K562 (cell line): ENCODE results near the gene PACRG. TPM values are rescaled to one million over a fixed set of nuclear protein-coding genes. Genes with fewer than 3 reads are reported as not detected.

Experiments used
- ATAC-seq: fragments of 200-7000 bp; cut with Tn5 transposase; 3 replicates; pipeline ENCODE4 v1.9.1; 2020; ENCODE audit warnings: moderate library complexity
- BruUV-seq: library from RNA; stranded (reverse); fragments of 400-500 nt; replicated peaks from 2 replicates; lab custom pipeline; 2021; lab: Mats Ljungman, UMichigan
- CTCF ChIA-PET: fragments of 300-600 bp; formaldehyde crosslinking; extraction: SDS; loops from one replicate; lab custom pipeline; 2021; ENCODE audit warnings: low intra/inter-chr PET ratio; lab: Yijun Ruan, JAX
- POLR2A ChIA-PET: fragments of 300-600, 350-650 bp; sonication (Branson Sonifier 250); formaldehyde crosslinking; extraction: SDS; loops from one replicate; lab custom pipeline; 2021; ENCODE audit warnings: antibody characterized with exemption, inconsistent platforms; lab: Yijun Ruan, JAX
- DNase-seq, 4 experiments: peaks; one replicate each; pipeline versions ENCODE4 v3.0.0 to v3.0.0-alpha.2; 2011 to 2018; ENCODE audit warnings: low spot score in 3 of 4, mixed read lengths in 3 of 4; ENCODE audit errors: extremely low read depth in 1 of 4
- FAIRE-seq: peaks from 2 replicates; lab custom pipeline; 2011; peaks lifted over from hg19 to GRCh38; lab: Jason Lieb, UNC
- H2AFZ ChIP-seq: 2 replicates; pipeline ENCODE4 v1.6.0; 2011; ENCODE audit warnings: low read depth, low read length, control low read depth, inconsistent platforms
- H3K27ac ChIP-seq: fragments of 200-600 bp; 3 replicates; pipeline ENCODE4 v1.8.0; 2011; ENCODE audit warnings: low read depth, mild to moderate bottlenecking, control low read depth, inconsistent platforms, low read length, moderate library complexity, mixed read lengths; ENCODE audit errors: extremely low read depth
- H3K27me3 ChIP-seq, 2 experiments: fragments of 300-600 bp in 1 of 2; 2 replicates in 1 of 2; 3 replicates in 1 of 2; pipeline versions ENCODE4 v1.6.0 to v1.8.0; 2011; ENCODE audit warnings: inconsistent platforms in 2 of 2, low read length in 2 of 2, mild to moderate bottlenecking in 1 of 2, mixed read lengths in 1 of 2, moderate library complexity in 1 of 2; ENCODE audit not compliant: control insufficient read depth in 2 of 2, insufficient read depth in 2 of 2
- H3K36me3 ChIP-seq: fragments of 300-600 bp; 3 replicates; pipeline ENCODE4 v1.8.0; 2011; ENCODE audit warnings: mild to moderate bottlenecking, low read length, inconsistent platforms; ENCODE audit not compliant: control insufficient read depth, insufficient read depth
- H3K4me1 ChIP-seq, 2 experiments: fragments of 200-600 bp in 1 of 2; replicated peaks in 1 of 2; 2 replicates in 1 of 2; 3 replicates in 1 of 2; pipeline versions ENCODE4 v1.5.1 to v1.8.0; 2011; ENCODE audit warnings: inconsistent platforms in 2 of 2, low read length in 2 of 2, mild to moderate bottlenecking in 1 of 2, mixed read lengths in 1 of 2, moderate library complexity in 1 of 2; ENCODE audit not compliant: control insufficient read depth in 2 of 2, insufficient read depth in 2 of 2
- H3K4me2 ChIP-seq: 2 replicates; pipeline ENCODE4 v1.6.1; 2011; ENCODE audit warnings: low read length, control low read depth, inconsistent platforms, mixed read lengths; ENCODE audit not compliant: insufficient read depth
- H3K4me3 ChIP-seq: fragments of 200-600 bp; sonication (generic), shearing (Covaris generic); 2 replicates; pipeline ENCODE4 v1.5.1; 2016; ENCODE audit warnings: control low read depth, inconsistent platforms
- H3K79me2 ChIP-seq: fragments of 200-600 bp; 3 replicates; pipeline ENCODE4 v1.8.0; 2011; ENCODE audit warnings: low read length, inconsistent platforms; ENCODE audit not compliant: control insufficient read depth, insufficient read depth
- H3K9ac ChIP-seq, 2 experiments: 2 replicates each; pipeline versions ENCODE4 v1.6.0 to v1.6.1; 2011; ENCODE audit warnings: low read depth in 2 of 2, low read length in 2 of 2, control low read depth in 1 of 2, inconsistent platforms in 1 of 2, mild to moderate bottlenecking in 1 of 2, mixed read lengths in 1 of 2; ENCODE audit not compliant: insufficient read depth in 1 of 2
- H3K9me1 ChIP-seq: one replicate; pipeline ENCODE4 v1.6.0; 2011; ENCODE audit warnings: inconsistent platforms, mild to moderate bottlenecking, low read length, moderate library complexity; ENCODE audit not compliant: control insufficient read depth, insufficient read depth
- H3K9me3 ChIP-seq: replicated peaks from 2 replicates; pipeline ENCODE4 v1.5.1; 2011; ENCODE audit warnings: low read depth, low read length, inconsistent platforms; ENCODE audit not compliant: control insufficient read depth, insufficient read depth
- H4K20me1 ChIP-seq: replicated peaks from 2 replicates; pipeline ENCODE4 v1.6.1; 2011; ENCODE audit warnings: low read length, inconsistent platforms, mixed read lengths; ENCODE audit not compliant: control insufficient read depth, insufficient read depth
- JUN ChIP-seq, 2 experiments: sonication (generic) in 1 of 2; formaldehyde crosslinking in 1 of 2; IDR thresholded peaks; 2 replicates each; pipeline versions ENCODE4 v1.6.1 to v1.8.0; 2012 to 2022; ENCODE audit warnings: borderline replicate concordance in 2 of 2, mild to moderate bottlenecking in 2 of 2, improper control_type of control experiment in 1 of 2, low read depth in 1 of 2, low read length in 1 of 2, missing genetic modification reagents in 1 of 2
- NRF1 ChIP-seq, 2 experiments: fragments of 450-650 bp; IDR thresholded peaks in 1 of 2; conservative IDR thresholded peaks in 1 of 2; 2 replicates each; pipeline ENCODE4 v1.6.1; 2014; ENCODE audit warnings: mild to moderate bottlenecking in 2 of 2
- RBM22 ChIP-seq: fragments of 200-400 bp; formaldehyde crosslinking; IDR thresholded peaks from 2 replicates; pipeline ENCODE4 v1.6.1; 2018; ENCODE audit warnings: low read length, low read depth; ENCODE audit not compliant: poor library complexity, severe bottlenecking
- SMAD1 ChIP-seq: fragments of 150-350 bp; IDR thresholded peaks from 2 replicates; pipeline ENCODE4 v1.6.1; 2014; ENCODE audit warnings: low read length, low read depth; ENCODE audit not compliant: partially characterized antibody
- ZNF23 ChIP-seq: fragments of 250-450 bp; sonication (Bioruptor Pico); IDR thresholded peaks from 2 replicates; pipeline ENCODE4 v1.4.0; 2020; ENCODE audit warnings: mild to moderate bottlenecking
- ZNF282 ChIP-seq: sonication (generic); formaldehyde crosslinking; IDR thresholded peaks from 2 replicates; pipeline ENCODE4 v1.8.1; 2023; ENCODE audit warnings: missing genetic modification reagents
- ZNF354B ChIP-seq: fragments of 250-450 bp; sonication (Bioruptor Pico); IDR thresholded peaks from 2 replicates; pipeline ENCODE4 v1.4.0; 2020
- WGBS: fragments of 100-300 bp; shearing (Covaris generic); methylation state at CpG from one replicate; pipeline ENCODE4 v1.1.6; 2016; ENCODE audit warnings: low coverage, mixed read lengths; ENCODE audit not compliant: insufficient coverage; ENCODE audit errors: missing lambda C conversion rate; 5-methylcytosine and 5-hydroxymethylcytosine counted together
- in situ Hi-C: fragments of 300-500 bp; cut with MboI; formaldehyde crosslinking; loops from 4 replicates; pipeline ENCODE4 v1.15.0; 2018; ENCODE audit warnings: inconsistent platforms, mixed read lengths
- intact Hi-C: fragments of 100-400 bp; cut with micrococcal nuclease; formaldehyde crosslinking; loops from 2 replicates; pipeline ENCODE4 v1.14.2; 2022
- polyA plus RNA-seq, 8 experiments: library from polyadenylated mRNA; depleted of rRNA in 4 of 8; stranded (reverse) in 5 of 8; unstranded in 3 of 8; fragments of >200 nt; fragmentation: Nextera tagmentation in 2 of 8; fragmentation: Illumina TruSeq in 1 of 8; extraction: Ambion mirVana in 2 of 8; extraction: Trizol in 1 of 8; gene quantifications; 2 replicates each; pipeline versions ENCODE4 v1.2.1 to v1.2.3, GENCODE V29; 2011 to 2014; ENCODE audit warnings: inconsistent platforms in 1 of 8, missing spikeins in 1 of 8
- total RNA-seq, 7 experiments: library from RNA; depleted of rRNA in 6 of 7; stranded (reverse); fragments of >200 nt in 6 of 7; fragmentation: Illumina TruSeq in 2 of 7; extraction: Trizol in 2 of 7; gene quantifications; 2 replicates each; pipeline versions ENCODE4 v1.2.1 to v1.2.3, GENCODE V29; 2011 to 2021; ENCODE audit warnings: low replicate concordance in 1 of 7
- TF ChIP-seq, protein P1 (sequence below): fragments of 250-450 bp; sonication (Bioruptor Pico); IDR thresholded peaks from 2 replicates; pipeline ENCODE4 v1.4.0; 2020; ENCODE audit warnings: mild to moderate bottlenecking, moderate library complexity
- TF ChIP-seq, protein P2 (sequence below), 2 experiments: fragments of 450-650 bp; IDR thresholded peaks; 2 replicates each; pipeline ENCODE4 v1.6.1; 2018; ENCODE audit warnings: mild to moderate bottlenecking in 2 of 2, low read depth in 1 of 2; ENCODE audit not compliant: partially characterized antibody in 2 of 2
- TF ChIP-seq, protein P3 (sequence below): fragments of 450-650 bp; formaldehyde crosslinking; IDR thresholded peaks from 2 replicates; pipeline ENCODE4 v1.4.0; 2020; ENCODE audit warnings: mild to moderate bottlenecking

The PACRG gene
- total and polyA plus RNA-seq, 9 of the 15 experiments (the other 6 are each of a cell fraction or from before 2014, with no cell fraction given): 0.04 TPM; not detected in 8

DNA sequence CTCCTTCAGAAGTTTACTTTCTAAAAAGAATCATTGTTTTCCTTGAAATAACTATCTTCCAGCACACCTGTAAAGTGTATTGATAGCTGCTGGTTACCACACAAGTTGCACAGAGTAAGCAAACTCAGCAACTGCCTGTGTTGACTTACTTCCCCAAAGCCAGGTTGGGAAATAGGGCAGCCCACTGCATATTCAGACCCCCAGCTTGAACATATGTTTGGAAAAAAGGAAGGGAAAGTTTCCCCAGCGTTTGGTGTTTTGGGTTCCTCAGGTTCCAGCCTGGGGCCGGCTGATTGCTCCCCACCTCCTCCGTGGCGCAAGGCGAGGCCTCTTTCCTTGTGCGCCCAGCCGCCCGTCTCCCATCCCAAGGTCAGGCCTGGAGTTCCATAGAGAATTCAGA, 616.6 kb downstream of the PACRG start (continued):
- TF ChIP-seq JUN (IDR thresholded peaks at IDR 0.05; ENCODE audit: borderline replicate concordance, low read depth, low read length) (no peak), JUN (CRISPR knock-in tag; IDR thresholded peaks at IDR 0.05; ENCODE audit: borderline replicate concordance) (no peak), ZNF282 (CRISPR knock-in tag) (no peak), SMAD1 (no peak)
- TF ChIP-seq, protein P1, sequence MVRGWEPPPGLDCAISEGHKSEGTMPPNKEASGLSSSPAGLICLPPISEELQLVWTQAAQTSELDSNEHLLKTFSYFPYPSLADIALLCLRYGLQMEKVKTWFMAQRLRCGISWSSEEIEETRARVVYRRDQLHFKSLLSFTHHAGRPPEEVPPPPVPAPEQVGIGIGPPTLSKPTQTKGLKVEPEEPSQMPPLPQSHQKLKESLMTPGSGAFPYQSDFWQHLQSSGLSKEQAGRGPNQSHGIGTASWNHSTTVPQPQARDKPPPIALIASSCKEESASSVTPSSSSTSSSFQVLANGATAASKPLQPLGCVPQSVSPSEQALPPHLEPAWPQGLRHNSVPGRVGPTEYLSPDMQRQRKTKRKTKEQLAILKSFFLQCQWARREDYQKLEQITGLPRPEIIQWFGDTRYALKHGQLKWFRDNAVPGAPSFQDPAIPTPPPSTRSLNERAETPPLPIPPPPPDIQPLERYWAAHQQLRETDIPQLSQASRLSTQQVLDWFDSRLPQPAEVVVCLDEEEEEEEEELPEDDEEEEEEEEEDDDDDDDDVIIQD (CRISPR knock-in tag): no peak

DNA sequence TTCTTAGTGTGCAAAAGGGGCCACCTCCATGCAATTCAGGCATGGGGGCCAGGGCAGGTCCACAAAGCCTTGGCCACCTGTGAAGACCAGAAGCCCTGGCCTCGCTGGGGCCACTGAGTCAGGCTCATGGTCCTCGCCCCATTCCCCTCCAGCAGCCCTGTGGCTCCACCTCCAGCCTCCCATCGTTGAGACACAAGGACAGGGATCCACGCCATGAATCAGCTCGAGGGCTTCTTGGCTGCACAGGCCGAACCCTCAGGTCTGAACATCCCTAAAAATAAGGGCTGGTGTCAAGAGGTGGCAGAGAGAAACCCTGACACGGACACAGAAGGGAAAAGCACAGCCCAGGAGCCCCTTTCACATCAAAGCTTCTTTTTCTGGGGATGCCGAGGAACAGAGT, 618.2 kb downstream of the PACRG start:
- DNase-seq (no peak), ATAC-seq (no peak), FAIRE-seq (no peak)
- Histone ChIP-seq H3K4me1 (peaks cover 0 to 9% of the 10 kb centered on the region in 2 experiments; a peak in 3 of 5 replicates), H3K9ac (no peak overlapping the region), H3K4me2 (no peak overlapping the region), H2AFZ (peak overlapping the region; percentile 0; the same call in 1 of the 2 replicates), H4K20me1 (no peaks in the 10 kb centered on the region), H3K9me3 (no peaks in the 10 kb centered on the region), H3K9me1 (no peaks in the 10 kb centered on the region), H3K79me2 (no peaks in the 10 kb centered on the region), H3K27me3 (peaks cover 37 to 77% of the 10 kb centered on the region in 2 experiments), H3K4me3 (no peak overlapping the region)
- in situ Hi-C loops: no loop called here
- ChIA-PET POLR2A (no interaction called here), CTCF (no interaction called here)
- BruUV-seq: no TSS peak
- no peak for TF ChIP-seq RBM22
- no peak for TF ChIP-seq ZNF354B (CRISPR knock-in tag)
- TF ChIP-seq NRF1 (conservative IDR thresholded peaks at IDR 0.05 in 1 of 2, IDR thresholded peaks at IDR 0.05 in 1 of 2): no peak
- no peak for TF ChIP-seq ZNF23 (CRISPR knock-in tag)
- TF ChIP-seq, protein P2, sequence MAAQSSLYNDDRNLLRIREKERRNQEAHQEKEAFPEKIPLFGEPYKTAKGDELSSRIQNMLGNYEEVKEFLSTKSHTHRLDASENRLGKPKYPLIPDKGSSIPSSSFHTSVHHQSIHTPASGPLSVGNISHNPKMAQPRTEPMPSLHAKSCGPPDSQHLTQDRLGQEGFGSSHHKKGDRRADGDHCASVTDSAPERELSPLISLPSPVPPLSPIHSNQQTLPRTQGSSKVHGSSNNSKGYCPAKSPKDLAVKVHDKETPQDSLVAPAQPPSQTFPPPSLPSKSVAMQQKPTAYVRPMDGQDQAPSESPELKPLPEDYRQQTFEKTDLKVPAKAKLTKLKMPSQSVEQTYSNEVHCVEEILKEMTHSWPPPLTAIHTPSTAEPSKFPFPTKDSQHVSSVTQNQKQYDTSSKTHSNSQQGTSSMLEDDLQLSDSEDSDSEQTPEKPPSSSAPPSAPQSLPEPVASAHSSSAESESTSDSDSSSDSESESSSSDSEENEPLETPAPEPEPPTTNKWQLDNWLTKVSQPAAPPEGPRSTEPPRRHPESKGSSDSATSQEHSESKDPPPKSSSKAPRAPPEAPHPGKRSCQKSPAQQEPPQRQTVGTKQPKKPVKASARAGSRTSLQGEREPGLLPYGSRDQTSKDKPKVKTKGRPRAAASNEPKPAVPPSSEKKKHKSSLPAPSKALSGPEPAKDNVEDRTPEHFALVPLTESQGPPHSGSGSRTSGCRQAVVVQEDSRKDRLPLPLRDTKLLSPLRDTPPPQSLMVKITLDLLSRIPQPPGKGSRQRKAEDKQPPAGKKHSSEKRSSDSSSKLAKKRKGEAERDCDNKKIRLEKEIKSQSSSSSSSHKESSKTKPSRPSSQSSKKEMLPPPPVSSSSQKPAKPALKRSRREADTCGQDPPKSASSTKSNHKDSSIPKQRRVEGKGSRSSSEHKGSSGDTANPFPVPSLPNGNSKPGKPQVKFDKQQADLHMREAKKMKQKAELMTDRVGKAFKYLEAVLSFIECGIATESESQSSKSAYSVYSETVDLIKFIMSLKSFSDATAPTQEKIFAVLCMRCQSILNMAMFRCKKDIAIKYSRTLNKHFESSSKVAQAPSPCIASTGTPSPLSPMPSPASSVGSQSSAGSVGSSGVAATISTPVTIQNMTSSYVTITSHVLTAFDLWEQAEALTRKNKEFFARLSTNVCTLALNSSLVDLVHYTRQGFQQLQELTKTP (IDR thresholded peaks at IDR 0.05; ENCODE audit: low read depth in 1 of 2, partially characterized antibody in 2 of 2): no peak
- TF ChIP-seq, protein P3, sequence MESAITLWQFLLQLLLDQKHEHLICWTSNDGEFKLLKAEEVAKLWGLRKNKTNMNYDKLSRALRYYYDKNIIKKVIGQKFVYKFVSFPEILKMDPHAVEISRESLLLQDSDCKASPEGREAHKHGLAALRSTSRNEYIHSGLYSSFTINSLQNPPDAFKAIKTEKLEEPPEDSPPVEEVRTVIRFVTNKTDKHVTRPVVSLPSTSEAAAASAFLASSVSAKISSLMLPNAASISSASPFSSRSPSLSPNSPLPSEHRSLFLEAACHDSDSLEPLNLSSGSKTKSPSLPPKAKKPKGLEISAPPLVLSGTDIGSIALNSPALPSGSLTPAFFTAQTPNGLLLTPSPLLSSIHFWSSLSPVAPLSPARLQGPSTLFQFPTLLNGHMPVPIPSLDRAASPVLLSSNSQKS: no peak
- TF ChIP-seq, all 486 proteins: peak for 0
- WGBS: 24% methylated on average over 8 of the region's 8 CpGs
- no peak overlapping the region for H3K27ac ChIP-seq
- intact Hi-C loops: no loop called here
- no peaks in the 10 kb centered on the region for H3K36me3 ChIP-seq
